PC-3 (cell line): ENCODE results near the gene TMEM190. TPM values are rescaled to one million over a fixed set of nuclear protein-coding genes. Genes with fewer than 3 reads are reported as not detected.
"Not testable (repeated sequence)": the region's sequence is repeated elsewhere in the genome, so short reads cannot be mapped to it uniquely, and the experiment has no call there.

Experiments used
- ATAC-seq: fragments of 200-7000 bp; cut with Tn5 transposase; 2 replicates; pipeline ENCODE4 v1.9.1; 2020; ENCODE audit warnings: mild to moderate bottlenecking, moderate library complexity
- Bru-seq: library from RNA; stranded (reverse); fragments of 400-500 nt; gene quantifications from one replicate; lab custom pipeline; 2021; lab: Mats Ljungman, UMichigan
- BruChase-seq, 2 experiments: library from RNA; stranded (reverse); fragments of 400-500 nt; gene quantifications; one replicate each; lab custom pipeline; 2021; lab: Mats Ljungman, UMichigan
- BruUV-seq: library from RNA; stranded (reverse); fragments of 400-500 nt; replicated peaks from 2 replicates; lab custom pipeline; 2021; lab: Mats Ljungman, UMichigan
- CTCF ChIA-PET: fragments of 300-600 bp; sonication (Branson Sonifier 250); formaldehyde crosslinking; loops from one replicate; lab custom pipeline; 2022; ENCODE audit warnings: antibody characterized with exemption; lab: Charles Lee
- POLR2A ChIA-PET: fragments of 300-600 bp; sonication (Branson Sonifier 250); formaldehyde crosslinking; loops from one replicate; lab custom pipeline; 2022; ENCODE audit warnings: antibody characterized with exemption; ENCODE audit not compliant: unreplicated experiment; lab: Charles Lee
- DNase-seq: peaks from one replicate; pipeline ENCODE4 v3.0.0-alpha.2; 2015
- H2AFZ ChIP-seq: fragments of 300-600 bp; sonication (generic); 2 replicates; pipeline ENCODE4 v1.6.0; 2016; ENCODE audit warnings: antibody characterized with exemption, low read length
- H3F3A ChIP-seq: fragments of 300-600 bp; sonication (generic); one replicate; pipeline ENCODE4 v1.6.0; 2017; ENCODE audit warnings: antibody characterized with exemption, low read length, control low read depth, mild to moderate bottlenecking; ENCODE audit not compliant: unreplicated experiment
- H3K27ac ChIP-seq: fragments of 300-600 bp; sonication (generic); 2 replicates; pipeline ENCODE4 v1.5.1; 2016; ENCODE audit warnings: mild to moderate bottlenecking, low read length
- H3K27me3 ChIP-seq: fragments of 300-600 bp; sonication (generic); 2 replicates; pipeline ENCODE4 v1.6.1; 2016; ENCODE audit warnings: low read length, mixed read lengths
- H3K36me3 ChIP-seq: fragments of 300-600 bp; sonication (generic); 2 replicates; pipeline ENCODE4 v1.6.1; 2016; ENCODE audit warnings: low read depth, mixed run types, low read length, mixed read lengths
- H3K4me1 ChIP-seq: fragments of 300-600 bp; sonication (generic); 2 replicates; pipeline ENCODE4 v1.5.1; 2016; ENCODE audit warnings: low read length; ENCODE audit not compliant: insufficient read depth
- H3K4me2 ChIP-seq: fragments of 300-600 bp; sonication (generic); 2 replicates; pipeline ENCODE4 v1.6.0; 2016; ENCODE audit warnings: low read length
- H3K4me3 ChIP-seq: fragments of 300-600 bp; sonication (generic); 2 replicates; pipeline ENCODE4 v1.5.1; 2016; ENCODE audit warnings: mild to moderate bottlenecking, low read length, mixed read lengths
- H3K79me2 ChIP-seq: fragments of 300-600 bp; sonication (generic); 2 replicates; pipeline ENCODE4 v1.6.1; 2017; ENCODE audit warnings: low read length, mixed read lengths
- H3K9ac ChIP-seq: fragments of 300-600 bp; sonication (generic); 2 replicates; pipeline ENCODE4 v1.6.0; 2016; ENCODE audit warnings: mild to moderate bottlenecking, low read length
- H3K9me2 ChIP-seq: fragments of 300-600 bp; sonication (generic); replicated peaks from 2 replicates; pipeline ENCODE4 v1.6.1; 2016; ENCODE audit warnings: mixed run types, low read length, mixed read lengths
- H3K9me3 ChIP-seq: fragments of 300-600 bp; sonication (generic); 2 replicates; pipeline ENCODE4 v1.6.1; 2016; ENCODE audit warnings: low read length, mixed read lengths
- H4K20me1 ChIP-seq: fragments of 300-600 bp; sonication (generic); 2 replicates; pipeline ENCODE4 v1.6.1; 2016; ENCODE audit warnings: low read length, mixed read lengths
- CTCF ChIP-seq: fragments of 300-600 bp; sonication (generic); conservative IDR thresholded peaks from 2 replicates; pipeline ENCODE4 v1.5.1; 2017; ENCODE audit warnings: antibody characterized with exemption, low read depth, mild to moderate bottlenecking, low read length
- EZH2 ChIP-seq: fragments of 300-600 bp; sonication (generic); IDR thresholded peaks from one replicate; pipeline ENCODE4 v1.6.1; 2017; ENCODE audit warnings: antibody characterized with exemption, mild to moderate bottlenecking, low read length; ENCODE audit not compliant: unreplicated experiment
- EZH2phosphoT487 ChIP-seq: fragments of 300-600 bp; sonication (generic); IDR thresholded peaks from 2 replicates; pipeline ENCODE4 v1.6.1; 2018; ENCODE audit warnings: mild to moderate bottlenecking, antibody characterized with exemption, low read length, borderline replicate concordance
- intact Hi-C: fragments of 100-400 bp; cut with micrococcal nuclease; formaldehyde crosslinking; loops from 2 replicates; pipeline ENCODE4 v1.9.0; 2023
- long read RNA-seq: library from polyadenylated mRNA; unstranded; transcript quantifications from one replicate; pipeline ENCODE4 v2.0.0, GENCODE V29; 2021; ENCODE audit not compliant: unreplicated experiment
- total RNA-seq: library from RNA; depleted of rRNA; stranded (reverse); fragments of >200 nt; gene quantifications from 2 replicates; pipeline ENCODE4 v1.2.3, GENCODE V29; 2014; rRNA removed

TMEM190 gene
- total RNA-seq (not detected in 2 replicates), Bru-seq, nascent RNA (not detected), BruChase-seq, experiment 1, labeled RNA remaining after a 6-hour chase (percentile 20 among the genes with signal in this experiment), BruChase-seq, experiment 2, labeled RNA remaining after a 2-hour chase (not detected)
- long read RNA-seq = 0 reads

DNA sequence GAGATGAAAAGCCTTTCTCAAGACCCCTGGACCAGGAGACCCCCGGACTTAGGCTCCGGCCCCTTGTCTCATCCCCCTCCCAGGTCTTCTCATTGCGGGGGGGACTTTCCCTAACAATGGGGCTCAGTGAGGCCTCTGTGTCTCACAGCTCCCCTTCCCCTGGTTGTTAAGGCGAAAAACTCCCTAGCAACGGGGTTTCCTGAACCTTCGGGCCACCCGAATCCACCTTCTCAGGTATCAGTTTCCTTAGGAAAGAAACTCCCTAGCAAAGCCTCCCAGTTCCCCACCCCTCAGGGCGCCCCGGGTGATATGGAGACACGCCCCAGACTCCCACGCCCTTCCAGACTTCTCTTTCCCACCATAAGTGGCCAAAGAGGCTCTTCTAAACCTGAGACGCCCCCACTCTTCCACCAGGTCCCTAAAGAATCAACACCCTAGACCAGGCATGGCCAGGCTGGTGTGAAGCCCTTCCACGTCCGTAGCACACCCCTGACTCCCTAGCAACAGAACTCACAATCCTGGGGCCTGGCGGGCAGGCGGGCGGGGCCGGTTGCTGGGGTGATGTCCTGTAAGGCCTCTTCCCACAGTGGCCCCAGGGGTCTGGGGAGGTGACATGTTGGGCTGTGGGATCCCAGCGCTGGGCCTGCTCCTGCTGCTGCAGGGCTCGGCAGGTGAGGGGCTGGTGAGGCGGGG is at the start of gene TMEM190:
Gene TMEM190 (plus strand): TSS at position 586 of the 693 bp plus-strand sequence. CDS start 28 bp downstream, at position 614.
- H3K79me2 ChIP-seq = peaks cover 1% of the 10 kb centered on the region
- ATAC-seq = peak; percentile 10; the same call in 1 of the 2 replicates
- no peak within 1 kb of the TSS for H3K4me2 ChIP-seq
- POLR2A ChIA-PET = interaction anchor here (0.7 kb wide), 1 partner anchor 1185 kb away, joined by 25 read pairs; no protein-coding TSS in a partner anchor
- no peaks in the 10 kb centered on the region for H3K36me3 ChIP-seq
- no peaks in the 10 kb centered on the region for H3K9me2 ChIP-seq
- H3K9me3 ChIP-seq = no peaks in the 10 kb centered on the region
- CTCF ChIA-PET = no interaction called here
- no peak within 1 kb of the TSS for H3K4me3 ChIP-seq
- H4K20me1 ChIP-seq = no peaks in the 10 kb centered on the region
- no peak for DNase-seq
- no peak within 1 kb of the TSS for H3K27ac ChIP-seq
- H2AFZ ChIP-seq = no peak within 1 kb of the TSS
- H3K9ac ChIP-seq = no peak within 1 kb of the TSS
- intact Hi-C loops = no loop called here
- no peaks in the 10 kb centered on the region for H3K27me3 ChIP-seq
- BruUV-seq = no TSS peak
- H3F3A ChIP-seq = no peaks in the 10 kb centered on the region
- TF ChIP-seq EZH2 = no peak
- no peak for TF ChIP-seq EZH2phosphoT487
- no peak for TF ChIP-seq CTCF
- H3K4me1 ChIP-seq = peaks cover 30% of the 10 kb centered on the region

DNA sequence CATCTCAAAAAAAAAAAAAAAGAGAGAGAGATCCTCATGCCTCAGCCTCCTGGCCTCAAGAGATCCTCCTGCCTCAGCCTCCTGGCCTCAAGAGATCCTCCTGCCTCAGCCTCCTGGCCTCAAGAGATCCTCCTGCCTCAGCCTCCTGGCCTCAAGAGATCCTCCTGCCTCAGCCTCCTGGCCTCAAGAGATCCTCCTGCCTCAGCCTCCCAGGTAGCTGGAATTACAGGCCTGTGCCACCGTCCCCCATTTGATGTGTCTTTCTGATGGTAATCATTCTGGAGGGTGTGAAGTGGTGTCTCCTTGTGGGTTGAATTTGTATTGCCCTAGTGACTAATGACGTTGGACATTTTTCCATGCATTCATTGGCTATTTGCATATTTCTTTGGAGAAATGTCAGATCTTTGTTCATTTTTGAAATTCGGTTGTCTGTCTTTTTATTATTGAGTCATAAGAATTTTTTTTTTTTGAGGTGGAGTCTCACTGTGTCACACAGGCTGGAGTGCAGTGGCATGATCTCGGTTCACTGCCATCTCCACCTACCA is 47.8 kb upstream of the TMEM190 start:
- H3K27ac ChIP-seq, H3K36me3 ChIP-seq, H2AFZ ChIP-seq, H3K27me3 ChIP-seq, ATAC-seq, intact Hi-C loops, H3K4me1 ChIP-seq, H3K4me2 ChIP-seq, H3F3A ChIP-seq, H4K20me1 ChIP-seq, H3K4me3 ChIP-seq, H3K9me2 ChIP-seq, H3K9me3 ChIP-seq, H3K79me2 ChIP-seq, H3K9ac ChIP-seq, BruUV-seq, POLR2A ChIA-PET: not testable (repeated sequence)
- CTCF ChIA-PET = interaction anchor here (0.7 kb wide), 1 partner anchor 162 kb away, joined by 3 read pairs; no protein-coding TSS in a partner anchor
- DNase-seq = peak; percentile 61

GRCh38 chr19:55329791-55330190 is 46.8 kb upstream of the TMEM190 start:
- ATAC-seq, CTCF ChIA-PET, H3K4me2 ChIP-seq, H3K9me2 ChIP-seq, H3K4me3 ChIP-seq, H3K27ac ChIP-seq, H3F3A ChIP-seq, BruUV-seq, H3K9ac ChIP-seq, intact Hi-C loops, H3K27me3 ChIP-seq, H3K79me2 ChIP-seq, POLR2A ChIA-PET, H4K20me1 ChIP-seq, H2AFZ ChIP-seq, H3K4me1 ChIP-seq, H3K36me3 ChIP-seq, H3K9me3 ChIP-seq: not testable (repeated sequence)
- DNase-seq = peak; percentile 60
